ENCODE results near the gene MBD6. TPM values are rescaled to one million over a fixed set of nuclear protein-coding genes. Genes with fewer than 3 reads are reported as not detected.

MBD6 gene
- total and polyA plus RNA-seq, 2 of the 13 experiments (the other 11 are each of a cell fraction or from before 2014, with no cell fraction given) = 4.1 to 5.9 TPM

GRCh38 chr12:57475271-57476161, 47.1 kb upstream of the MBD6 start (continued):
- TF ChIP-seq ZNF512 (CRISPR knock-in tag; IDR thresholded peaks at IDR 0.05) (no peak), MATR3 (CRISPR knock-in tag; IDR thresholded peaks at IDR 0.05) (no peak), ZNF253 (CRISPR knock-in tag; IDR thresholded peaks at IDR 0.05; ENCODE audit: borderline replicate concordance) (no peak), HBP1 (CRISPR knock-in tag; IDR thresholded peaks at IDR 0.05; ENCODE audit: low read depth) (no peak), STAG1 (CRISPR knock-in tag; IDR thresholded peaks at IDR 0.05) (peak; percentile 11; the same call in 1 of the 2 replicates), POGK (CRISPR knock-in tag; conservative IDR thresholded peaks at IDR 0.05) (no peak), PLRG1 (conservative IDR thresholded peaks at IDR 0.05) (no peak), MXD1 (CRISPR knock-in tag; IDR thresholded peaks at IDR 0.05) (0 out of 2 replicates have a peak, but pooled peaks have one; percentile 23), ELK4 (CRISPR knock-in tag; IDR thresholded peaks at IDR 0.05; ENCODE audit: borderline replicate concordance) (no peak), SALL2 (CRISPR knock-in tag; IDR thresholded peaks at IDR 0.05) (no peak), AKNA (CRISPR knock-in tag; IDR thresholded peaks at IDR 0.05; ENCODE audit: borderline replicate concordance) (no peak), ZEB1 (IDR thresholded peaks at IDR 0.05; ENCODE audit: insufficient replicate concordance, low read depth) (no peak), ZNF292 (CRISPR knock-in tag; IDR thresholded peaks at IDR 0.05; ENCODE audit: borderline replicate concordance, low read depth) (no peak)
- TF ChIP-seq, protein P1, sequence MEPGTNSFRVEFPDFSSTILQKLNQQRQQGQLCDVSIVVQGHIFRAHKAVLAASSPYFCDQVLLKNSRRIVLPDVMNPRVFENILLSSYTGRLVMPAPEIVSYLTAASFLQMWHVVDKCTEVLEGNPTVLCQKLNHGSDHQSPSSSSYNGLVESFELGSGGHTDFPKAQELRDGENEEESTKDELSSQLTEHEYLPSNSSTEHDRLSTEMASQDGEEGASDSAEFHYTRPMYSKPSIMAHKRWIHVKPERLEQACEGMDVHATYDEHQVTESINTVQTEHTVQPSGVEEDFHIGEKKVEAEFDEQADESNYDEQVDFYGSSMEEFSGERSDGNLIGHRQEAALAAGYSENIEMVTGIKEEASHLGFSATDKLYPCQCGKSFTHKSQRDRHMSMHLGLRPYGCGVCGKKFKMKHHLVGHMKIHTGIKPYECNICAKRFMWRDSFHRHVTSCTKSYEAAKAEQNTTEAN (CRISPR knock-in tag; conservative IDR thresholded peaks at IDR 0.05) = no peak

Measured in HepG2 (cell line).